CD4-positive, alpha-beta T cell treated with Interleukin-6 for 4 hours (primary cell): ENCODE results near the gene INF2.
"Not testable (repeated sequence)": the region's sequence is repeated elsewhere in the genome, so short reads cannot be mapped to it uniquely, and the experiment has no call there.

ENCODE experiments used
- DNase-seq: peaks from one replicate; pipeline ENCODE4 v3.0.0-alpha.2; 2020; ENCODE audit warnings: mixed read lengths

Gene INF2

DNA sequence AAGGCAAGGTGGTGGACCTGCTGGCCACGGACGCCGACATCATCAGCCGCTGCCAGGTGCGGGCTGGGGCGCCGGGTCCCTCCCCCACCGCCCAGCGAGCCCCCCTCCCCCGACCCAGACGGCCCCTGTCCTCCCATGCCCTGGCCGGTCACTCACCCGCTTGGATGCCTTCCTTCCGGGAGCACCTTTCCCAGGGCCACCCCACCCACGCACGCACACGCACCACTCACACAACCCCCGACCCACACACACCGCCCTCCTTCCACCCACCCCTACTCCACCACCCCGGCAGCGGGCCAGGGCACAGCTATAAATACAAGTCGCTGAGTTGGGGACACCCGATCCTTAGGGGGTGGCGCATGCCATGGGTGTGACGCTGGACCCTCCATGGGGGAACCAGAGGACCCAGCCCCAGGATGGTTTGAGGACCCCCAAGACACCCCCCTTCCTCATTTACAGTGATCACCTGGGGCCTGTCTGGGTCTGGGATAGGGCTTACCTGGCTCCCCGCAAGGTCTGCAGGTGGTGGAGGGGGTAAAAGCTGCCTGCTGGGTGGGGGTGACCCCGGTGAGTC is 35.1 kb downstream of the INF2 start:
- DNase-seq, result peak; percentile 31

GRCh38 chr14:104724981-104725771 is 35.8 kb downstream of the INF2 start:
- DNase-seq, result no peak

DNA sequence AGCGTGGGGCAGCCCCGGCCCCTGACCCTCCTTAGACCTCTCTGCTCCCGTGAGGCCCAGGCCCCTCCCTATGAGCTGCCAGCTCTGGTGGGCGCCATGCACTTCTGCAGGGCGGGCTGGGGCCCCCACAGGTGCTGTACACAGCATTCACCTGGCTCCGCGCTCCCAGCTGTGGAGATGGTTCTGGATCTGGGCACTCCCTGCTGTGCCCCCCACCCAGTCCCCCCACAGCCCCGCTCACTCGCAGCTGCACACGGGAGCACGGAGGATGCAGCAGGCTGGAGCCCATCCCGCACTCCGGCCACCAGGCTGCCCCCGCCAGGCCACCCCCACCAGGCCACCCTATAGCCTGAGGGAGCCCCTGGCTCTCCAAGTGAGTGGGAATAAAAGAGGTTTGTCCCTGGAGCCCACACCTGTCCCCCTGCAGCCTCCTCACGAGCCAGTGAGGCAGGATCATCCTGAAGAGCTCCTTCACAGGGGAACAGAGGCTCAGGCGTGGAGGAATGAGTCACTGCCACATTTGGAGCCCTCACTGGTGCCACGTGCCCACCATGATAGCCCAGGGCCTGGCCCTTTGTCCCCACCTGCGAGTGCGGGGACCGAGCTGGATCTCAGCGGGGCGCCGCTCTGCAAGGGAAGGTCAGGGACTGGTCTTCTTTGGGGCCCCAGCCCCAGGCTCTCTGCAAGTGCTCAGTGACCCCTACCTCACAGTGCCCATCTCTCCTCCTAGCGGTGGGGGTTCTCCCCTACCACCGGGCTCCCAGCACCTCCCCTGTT is 36.5 kb downstream of the INF2 start:
- DNase-seq, result no peak

- DNase-seq, result no peak
These were observed 37.4 kb downstream of the INF2 start for GRCh38 chr14:104726600-104727451.

- DNase-seq, result no peak
These were observed 39.2 kb downstream of the INF2 start for GRCh38 chr14:104728631-104729030.

GRCh38 chr14:104729176-104729834 is 39.9 kb downstream of the INF2 start:
- DNase-seq, result not testable (repeated sequence)

DNA sequence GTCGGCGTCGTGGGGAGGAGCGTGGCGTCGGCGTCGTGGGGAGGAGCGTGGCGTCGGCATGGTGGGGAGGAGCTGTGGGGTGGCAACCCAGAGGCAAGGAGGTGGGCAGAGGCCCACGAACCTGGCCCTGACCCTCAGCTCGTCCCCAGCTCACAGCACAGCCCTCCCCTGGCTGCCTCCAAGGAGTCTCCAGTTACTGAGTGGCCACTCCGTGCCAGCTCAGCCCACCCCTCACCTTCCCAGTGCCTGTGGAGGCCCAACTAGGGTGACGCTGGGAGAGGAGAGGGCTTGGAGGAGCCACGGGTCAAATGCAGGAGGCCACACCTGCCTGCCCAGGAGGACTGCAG is 40.4 kb downstream of the INF2 start:
- no peak for DNase-seq

GRCh38 chr14:104730487-104730886 is 41.1 kb downstream of the INF2 start:
- DNase-seq, result no peak

DNA sequence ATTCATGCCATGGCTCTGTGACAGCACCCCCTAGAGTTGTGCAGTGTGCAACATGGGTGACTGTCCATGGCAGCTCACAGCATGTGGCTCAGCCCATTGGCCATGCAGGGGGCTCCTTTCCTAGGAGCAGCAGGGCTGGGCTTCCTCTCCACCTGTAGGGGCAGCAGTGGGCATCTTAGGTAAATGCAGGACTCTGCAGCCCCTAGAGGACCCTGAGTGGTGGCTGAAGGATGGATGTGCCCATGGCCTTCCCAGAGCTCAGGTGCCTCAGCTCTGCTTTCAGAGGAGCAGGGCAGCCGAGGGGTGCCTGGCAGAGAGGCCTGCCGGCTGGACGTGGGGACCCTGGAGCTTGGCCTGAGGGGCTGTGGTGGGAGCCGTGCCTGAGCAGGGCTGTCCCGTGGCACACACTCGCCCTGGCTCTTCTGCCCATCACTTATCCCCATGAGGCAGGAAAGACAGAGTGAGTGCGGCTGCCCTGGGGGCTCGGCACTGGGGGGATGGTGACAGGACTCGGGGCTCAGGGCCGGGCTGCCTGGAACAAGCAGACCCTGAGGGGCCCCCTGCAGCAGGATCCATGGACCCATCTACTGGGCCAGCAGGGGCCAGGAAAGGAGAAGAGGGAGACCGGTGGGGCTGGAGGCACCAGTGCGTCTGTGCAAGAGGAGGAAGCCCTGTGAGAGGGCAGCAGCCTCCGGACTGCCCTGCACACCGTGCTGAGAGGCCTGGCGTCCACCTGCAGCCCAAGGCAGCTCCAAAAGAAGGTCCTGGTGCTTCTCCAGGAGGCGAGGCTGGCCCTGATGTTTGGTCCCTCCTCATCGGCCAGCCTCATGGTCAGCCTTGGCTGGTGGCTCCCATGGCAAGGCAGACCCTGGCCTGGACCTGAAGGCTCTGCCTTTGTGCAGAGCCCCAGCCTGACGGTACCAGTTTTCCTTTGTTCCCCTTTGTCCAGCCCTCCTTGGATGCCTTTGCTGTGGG is 42.2 kb downstream of the INF2 start:
- no peak for DNase-seq

DNA sequence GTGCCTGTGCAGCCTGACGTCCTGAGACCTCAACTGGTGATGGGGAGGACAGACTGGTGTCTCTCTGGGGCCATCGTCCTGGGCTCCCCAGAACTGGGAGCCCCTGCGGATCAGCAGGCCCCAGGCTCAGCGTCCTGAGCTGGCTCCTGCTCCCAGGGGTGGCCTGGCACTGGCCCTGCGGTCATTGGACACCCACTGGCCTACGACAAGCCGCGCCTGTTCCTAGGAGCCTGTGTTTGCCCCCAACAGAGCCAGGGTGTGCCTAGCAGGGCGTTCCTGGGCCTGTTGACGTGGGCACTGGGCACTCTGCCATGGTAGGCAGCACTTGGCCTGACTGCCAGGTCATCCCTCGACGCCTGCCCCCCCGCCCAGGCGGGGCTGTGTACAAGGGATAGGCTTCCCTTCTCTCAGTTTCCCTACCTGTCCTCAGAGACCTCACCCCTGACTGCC is 43.0 kb downstream of the INF2 start:
- DNase-seq, result no peak

GRCh38 chr14:104732931-104733681 is 43.7 kb downstream of the INF2 start:
- DNase-seq, result no peak

GRCh38 chr14:104734051-104734587 is 44.7 kb downstream of the INF2 start:
- no peak for DNase-seq

GRCh38 chr14:104734601-104734990 is 45.2 kb downstream of the INF2 start:
- no peak for DNase-seq

DNA sequence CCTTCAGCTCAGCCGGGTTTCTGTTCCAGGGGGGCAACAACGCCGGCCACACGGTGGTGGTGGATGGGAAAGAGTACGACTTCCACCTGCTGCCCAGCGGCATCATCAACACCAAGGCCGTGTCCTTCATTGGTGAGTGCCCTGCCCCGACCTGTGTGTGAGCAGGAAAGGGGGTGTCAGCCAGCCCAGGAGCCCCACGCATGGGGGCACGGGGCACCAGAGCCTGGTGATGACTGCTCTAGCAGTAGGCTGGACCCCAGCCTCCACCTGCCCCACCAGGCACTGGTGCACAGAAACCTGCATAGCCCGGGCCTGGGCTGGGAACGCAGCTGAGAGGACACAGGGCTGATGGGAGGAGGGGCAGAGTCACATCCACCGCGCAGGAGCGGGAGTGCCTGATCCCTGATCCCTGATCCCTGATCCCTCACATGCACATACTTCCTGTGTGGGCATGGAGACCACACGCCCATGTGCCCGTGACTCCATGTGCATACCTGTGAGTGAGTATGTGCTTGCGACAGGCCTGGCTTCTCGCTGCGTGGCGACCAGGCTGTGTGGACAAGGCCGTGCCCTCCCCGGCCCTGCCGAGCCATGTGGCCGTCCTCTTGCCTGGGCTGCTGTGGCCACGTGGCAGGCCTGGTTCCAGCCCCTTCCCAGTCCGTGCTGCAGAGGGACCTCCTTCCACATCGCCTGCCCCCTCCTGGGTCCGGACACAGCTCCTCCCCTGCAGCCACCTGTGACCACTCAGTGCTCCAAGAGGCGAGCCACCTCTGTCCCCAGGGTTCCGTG is 45.8 kb downstream of the INF2 start:
- DNase-seq, result no peak

DNA sequence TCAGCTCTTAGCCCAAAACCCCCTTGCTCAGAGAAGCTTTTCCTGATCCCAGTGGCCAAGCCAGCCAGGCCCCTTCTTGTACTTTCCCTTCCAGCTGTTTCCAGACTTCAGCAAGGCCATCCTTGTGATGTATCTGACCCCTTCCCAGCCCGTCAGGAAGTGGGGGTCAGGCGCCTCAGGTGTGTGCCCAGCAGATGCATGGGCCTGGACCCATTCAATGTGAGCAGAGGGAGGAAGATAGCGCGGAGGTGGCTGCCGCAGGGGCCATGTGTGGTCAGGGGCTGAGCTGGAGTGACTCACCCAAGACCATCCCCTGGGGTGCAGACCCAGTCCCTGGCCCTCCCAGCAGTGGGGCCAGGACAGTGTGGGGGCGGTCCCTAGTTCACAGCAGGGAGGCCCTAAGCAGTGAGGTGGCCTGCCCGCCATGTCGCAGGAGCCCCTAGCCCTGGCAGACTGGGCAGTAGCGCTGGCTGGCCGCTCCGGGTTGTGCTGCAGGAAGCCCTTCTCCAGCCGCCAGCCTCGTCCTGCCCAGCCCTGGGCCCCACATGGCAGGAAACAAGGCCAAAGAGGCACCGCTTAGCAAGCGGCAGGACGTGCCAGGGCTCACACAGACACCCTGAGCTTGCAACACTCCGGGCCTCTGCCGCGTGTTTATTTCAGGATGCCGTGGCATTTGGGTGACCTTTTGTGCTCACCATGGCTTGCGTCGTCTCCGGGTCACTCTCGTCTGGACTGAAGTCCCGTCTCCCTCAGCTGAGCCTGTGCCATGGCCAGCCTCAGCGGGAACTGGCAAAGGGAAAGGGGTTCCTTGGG is 46.6 kb downstream of the INF2 start:
- DNase-seq, result no peak

DNA sequence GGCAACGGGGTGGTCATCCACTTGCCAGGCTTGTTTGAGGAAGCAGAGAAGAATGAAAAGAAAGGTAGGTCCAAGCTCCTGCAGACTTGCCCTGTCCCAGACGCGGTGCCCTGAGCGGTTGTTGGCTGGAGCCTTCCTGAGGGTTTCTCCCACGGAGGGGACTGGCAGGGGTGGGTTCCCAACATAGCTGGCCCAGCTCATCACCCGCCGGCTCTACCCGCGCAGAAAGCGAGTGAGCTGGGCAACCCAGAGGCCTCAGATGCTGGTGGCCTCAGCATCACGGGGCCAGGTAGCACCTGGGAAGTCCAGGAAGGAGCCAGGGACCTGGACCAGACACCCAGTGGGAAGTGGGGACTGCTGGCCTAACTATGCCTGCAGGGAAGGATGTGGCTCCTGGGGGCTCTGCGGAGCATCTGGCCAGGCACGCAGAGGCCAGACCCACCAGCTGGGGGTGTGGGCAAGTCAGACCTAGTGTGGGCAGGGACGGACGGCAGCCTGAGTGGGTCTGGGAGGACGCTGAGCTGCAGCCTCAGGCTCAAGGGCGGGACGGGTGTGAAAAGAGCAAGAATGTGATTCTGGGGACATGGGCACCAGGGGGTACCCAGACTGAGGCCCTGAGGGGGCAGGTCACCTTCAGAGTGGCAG is 49.1 kb downstream of the INF2 start:
- DNase-seq, result no peak

- no peak for DNase-seq
These were observed 49.6 kb downstream of the INF2 start for GRCh38 chr14:104739026-104739425.
